Measurements from ENCODE around the gene DCLRE1B. TPM values are rescaled to one million over a fixed set of nuclear protein-coding genes. Genes with fewer than 3 reads are reported as not detected.

DCLRE1B gene
- total RNA-seq, 3 donors from 2014 or later (not counting 1 experiment from before 2014, with no cell fraction given): 5.5 to 6.8 (median 5.9) TPM

DNA sequence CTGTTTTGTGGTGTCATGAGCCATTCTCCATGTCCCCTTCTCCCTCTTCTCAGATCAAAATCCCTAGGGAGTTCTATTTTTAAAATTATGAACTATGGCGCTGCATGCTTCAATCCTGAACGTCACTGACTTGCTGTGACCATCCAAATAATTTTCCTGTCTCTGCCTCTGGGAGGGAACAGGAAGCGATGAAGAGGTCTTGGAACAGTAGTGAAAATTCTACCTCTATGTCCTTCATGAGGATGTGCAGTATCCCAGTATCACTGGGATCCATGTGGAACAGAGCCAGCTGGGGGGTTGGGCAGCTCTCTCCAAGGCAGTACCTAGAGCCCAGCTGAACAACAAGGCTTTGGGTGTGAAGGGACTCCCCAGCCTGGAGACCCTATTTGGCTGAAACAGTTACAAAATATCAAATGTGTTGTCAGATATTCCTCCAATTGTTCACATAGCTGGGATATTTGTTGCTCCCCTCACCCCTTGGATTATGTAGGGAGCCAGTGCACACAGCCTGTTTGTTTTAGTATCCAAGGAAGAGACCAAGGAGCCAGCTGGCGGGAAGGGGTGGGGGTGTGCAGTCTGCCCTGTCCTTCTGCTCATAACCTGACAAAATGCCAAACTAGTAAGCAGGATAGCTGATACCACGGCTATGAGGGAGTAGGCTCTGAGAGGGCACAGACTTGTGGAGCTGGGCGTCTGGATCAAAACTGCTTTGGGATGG lies 7.6 kb downstream of the DCLRE1B start:
- no peak overlapping the region for H3K27ac Mint-ChIP-seq
- no peak overlapping the region for H3K27ac ChIP-seq (ENCODE audit: low read length)

DNA sequence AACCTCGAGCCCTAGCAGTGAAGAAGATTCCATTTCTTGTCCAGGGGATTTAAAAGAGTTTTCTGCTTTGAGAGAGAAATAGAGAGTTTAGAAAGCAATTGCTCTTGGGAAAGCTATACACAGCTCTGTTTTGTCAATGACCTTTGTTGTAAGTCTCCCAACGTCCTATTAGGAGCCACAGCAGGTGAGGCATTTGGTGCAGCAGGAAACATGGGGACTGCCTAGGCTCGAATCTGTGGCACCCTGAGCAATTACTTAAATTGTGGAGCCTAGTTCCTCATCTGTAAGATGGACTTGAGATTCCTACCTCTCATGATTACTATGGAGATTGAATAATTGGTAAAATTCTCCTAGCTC lies 8.2 kb downstream of the DCLRE1B start:
- intact Hi-C loops (cut with micrococcal nuclease): no loop called here
- no peaks in the 10 kb centered on the region for H3K27me3 ChIP-seq (ENCODE audit: control insufficient read depth, insufficient read depth, low read length)
- Mint-ChIP-seq H3K27ac (no peak overlapping the region), H3K4me3 (no peak overlapping the region), H3K9me3 (no peaks in the 10 kb centered on the region), H3K4me1 (peaks cover 0 to 19% of the 10 kb centered on the region in 2 donors), H3K36me3 (peaks cover 17% of the 10 kb centered on the region), H3K27me3 (ENCODE audit: low read depth in 2 of 2) (no peaks in the 10 kb centered on the region)
- TF ChIP-seq, protein P1, sequence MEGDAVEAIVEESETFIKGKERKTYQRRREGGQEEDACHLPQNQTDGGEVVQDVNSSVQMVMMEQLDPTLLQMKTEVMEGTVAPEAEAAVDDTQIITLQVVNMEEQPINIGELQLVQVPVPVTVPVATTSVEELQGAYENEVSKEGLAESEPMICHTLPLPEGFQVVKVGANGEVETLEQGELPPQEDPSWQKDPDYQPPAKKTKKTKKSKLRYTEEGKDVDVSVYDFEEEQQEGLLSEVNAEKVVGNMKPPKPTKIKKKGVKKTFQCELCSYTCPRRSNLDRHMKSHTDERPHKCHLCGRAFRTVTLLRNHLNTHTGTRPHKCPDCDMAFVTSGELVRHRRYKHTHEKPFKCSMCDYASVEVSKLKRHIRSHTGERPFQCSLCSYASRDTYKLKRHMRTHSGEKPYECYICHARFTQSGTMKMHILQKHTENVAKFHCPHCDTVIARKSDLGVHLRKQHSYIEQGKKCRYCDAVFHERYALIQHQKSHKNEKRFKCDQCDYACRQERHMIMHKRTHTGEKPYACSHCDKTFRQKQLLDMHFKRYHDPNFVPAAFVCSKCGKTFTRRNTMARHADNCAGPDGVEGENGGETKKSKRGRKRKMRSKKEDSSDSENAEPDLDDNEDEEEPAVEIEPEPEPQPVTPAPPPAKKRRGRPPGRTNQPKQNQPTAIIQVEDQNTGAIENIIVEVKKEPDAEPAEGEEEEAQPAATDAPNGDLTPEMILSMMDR (IDR thresholded peaks at IDR 0.05): no peak
- no peaks in the 10 kb centered on the region for H3K4me1 ChIP-seq (ENCODE audit: control insufficient read depth, insufficient read depth, low read length)
- no peak for DNase-seq
- no peaks in the 10 kb centered on the region for H3K9me3 ChIP-seq (ENCODE audit: control insufficient read depth, insufficient read depth, low read length)
- peaks cover 31% of the 10 kb centered on the region for H3K36me3 ChIP-seq (ENCODE audit: control insufficient read depth, insufficient read depth, low read length)
- WGBS (ENCODE audit: insufficient coverage): 82% methylated on average over 3 of the region's 3 CpGs
- no peak for ATAC-seq
- no peak overlapping the region for H3K27ac ChIP-seq (ENCODE audit: low read length)
- no peak overlapping the region for H3K4me3 ChIP-seq (ENCODE audit: low read length)

More for the DNA sequence above, 7.6 kb downstream of the DCLRE1B start:
- peaks cover 34% of the 10 kb centered on the region for H3K36me3 ChIP-seq (ENCODE audit: control insufficient read depth, insufficient read depth, low read length)
- Mint-ChIP-seq H3K36me3 (peaks cover 17% of the 10 kb centered on the region), H3K4me1 (peaks cover 0 to 19% of the 10 kb centered on the region in 2 donors), H3K4me3 (no peak overlapping the region), H3K9me3 (no peaks in the 10 kb centered on the region), H3K27me3 (ENCODE audit: low read depth in 2 of 2) (no peaks in the 10 kb centered on the region)
- no peak overlapping the region for H3K4me3 ChIP-seq (ENCODE audit: low read length)
- TF ChIP-seq, protein P1 (IDR thresholded peaks at IDR 0.05): no peak
- DNase-seq (no peak), ATAC-seq (no peak)
- H3K9me3 ChIP-seq (ENCODE audit: control insufficient read depth, insufficient read depth, low read length): no peaks in the 10 kb centered on the region
- H3K4me1 ChIP-seq (ENCODE audit: control insufficient read depth, insufficient read depth, low read length): no peaks in the 10 kb centered on the region
- intact Hi-C loops (cut with micrococcal nuclease): no loop called here
- H3K27me3 ChIP-seq (ENCODE audit: control insufficient read depth, insufficient read depth, low read length): no peaks in the 10 kb centered on the region
- 98% methylated on average over 6 of the region's 6 CpGs for WGBS (ENCODE audit: insufficient coverage)

DNA sequence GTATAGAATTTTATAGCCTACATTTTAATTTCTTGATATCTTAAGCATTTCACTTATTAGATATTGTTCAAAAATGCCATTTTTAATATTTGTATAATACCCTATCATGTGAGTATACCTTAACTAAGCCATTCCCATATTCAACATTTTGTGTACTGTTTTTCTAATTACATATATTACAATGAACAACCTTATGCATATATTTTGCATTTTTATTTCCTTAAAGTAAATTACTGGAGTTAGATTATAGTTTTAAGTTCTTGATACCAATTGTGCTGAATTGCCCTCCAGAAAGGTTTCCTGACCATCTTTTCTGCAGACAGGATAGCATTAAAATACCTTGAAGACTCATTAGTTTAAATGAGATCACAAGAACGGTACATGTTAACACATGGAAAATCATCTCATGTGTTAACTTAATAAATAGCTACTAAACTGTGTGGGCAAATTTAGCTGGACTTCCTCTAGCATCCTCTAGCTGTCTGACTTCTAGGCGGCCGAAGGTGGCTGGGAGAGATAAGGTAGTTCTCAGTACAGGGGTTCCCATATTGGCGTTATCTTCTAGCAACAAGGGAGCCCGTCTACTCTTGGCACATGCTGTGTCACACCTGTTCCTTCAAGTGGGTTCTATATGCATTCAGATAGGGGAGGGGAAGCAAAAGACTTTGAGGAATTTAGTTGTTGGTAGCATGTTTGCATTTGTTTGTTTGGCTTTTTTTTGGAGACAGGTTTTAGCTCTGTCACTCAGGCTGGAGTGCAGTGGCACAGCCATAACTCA lies 8.9 kb downstream of the DCLRE1B start:
- Mint-ChIP-seq H3K9me3 (no peaks in the 10 kb centered on the region), H3K36me3 (peaks cover 17% of the 10 kb centered on the region), H3K4me3 (no peak overlapping the region), H3K27me3 (ENCODE audit: low read depth in 2 of 2) (no peaks in the 10 kb centered on the region), H3K4me1 (peaks cover 0 to 14% of the 10 kb centered on the region in 2 donors), H3K27ac (no peak overlapping the region)
- TF ChIP-seq, protein P1 (IDR thresholded peaks at IDR 0.05): no peak
- Histone ChIP-seq H3K27me3 (ENCODE audit: control insufficient read depth, insufficient read depth, low read length) (no peaks in the 10 kb centered on the region), H3K27ac (ENCODE audit: low read length) (no peak overlapping the region), H3K9me3 (ENCODE audit: control insufficient read depth, insufficient read depth, low read length) (no peaks in the 10 kb centered on the region), H3K4me1 (ENCODE audit: control insufficient read depth, insufficient read depth, low read length) (no peaks in the 10 kb centered on the region), H3K36me3 (ENCODE audit: control insufficient read depth, insufficient read depth, low read length) (peaks cover 25% of the 10 kb centered on the region), H3K4me3 (ENCODE audit: low read length) (no peak overlapping the region)
- DNase-seq (no peak), ATAC-seq (no peak)
- WGBS (ENCODE audit: insufficient coverage): 55% methylated on average over 4 of the region's 5 CpGs
- intact Hi-C loops (cut with micrococcal nuclease): no loop called here
